Measurements from ENCODE around the gene PLS3.

- TF ChIP-seq, protein P1, sequence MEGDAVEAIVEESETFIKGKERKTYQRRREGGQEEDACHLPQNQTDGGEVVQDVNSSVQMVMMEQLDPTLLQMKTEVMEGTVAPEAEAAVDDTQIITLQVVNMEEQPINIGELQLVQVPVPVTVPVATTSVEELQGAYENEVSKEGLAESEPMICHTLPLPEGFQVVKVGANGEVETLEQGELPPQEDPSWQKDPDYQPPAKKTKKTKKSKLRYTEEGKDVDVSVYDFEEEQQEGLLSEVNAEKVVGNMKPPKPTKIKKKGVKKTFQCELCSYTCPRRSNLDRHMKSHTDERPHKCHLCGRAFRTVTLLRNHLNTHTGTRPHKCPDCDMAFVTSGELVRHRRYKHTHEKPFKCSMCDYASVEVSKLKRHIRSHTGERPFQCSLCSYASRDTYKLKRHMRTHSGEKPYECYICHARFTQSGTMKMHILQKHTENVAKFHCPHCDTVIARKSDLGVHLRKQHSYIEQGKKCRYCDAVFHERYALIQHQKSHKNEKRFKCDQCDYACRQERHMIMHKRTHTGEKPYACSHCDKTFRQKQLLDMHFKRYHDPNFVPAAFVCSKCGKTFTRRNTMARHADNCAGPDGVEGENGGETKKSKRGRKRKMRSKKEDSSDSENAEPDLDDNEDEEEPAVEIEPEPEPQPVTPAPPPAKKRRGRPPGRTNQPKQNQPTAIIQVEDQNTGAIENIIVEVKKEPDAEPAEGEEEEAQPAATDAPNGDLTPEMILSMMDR (IDR thresholded peaks at IDR 0.05) = no peak
- no peak for TF ChIP-seq POLR2A (IDR thresholded peaks at IDR 0.05)
Measured at GRCh38 chrX:115630204-115630603, 69.2 kb downstream of the PLS3 start.

All from breast epithelium (tissue), 3 donors.